A549 (cell line): ENCODE results near the gene TENT5A. TPM values are rescaled to one million over a fixed set of nuclear protein-coding genes. Genes with fewer than 3 reads are reported as not detected.

Source experiments
- ATAC-seq, 2 experiments: fragments of 200-7000 bp in 1 of 2; fragments of >200 bp in 1 of 2; cut with Nextera tagmentation in 1 of 2; cut with Tn5 transposase in 1 of 2; 3 replicates each; pipeline versions ENCODE4 v1.8.0 to v1.9.1; 2018 to 2020; ENCODE audit warnings: mild to moderate bottlenecking in 1 of 2, moderate library complexity in 1 of 2
- CTCF ChIA-PET: fragments of 300-600 bp; sonication (Branson Sonifier 250); formaldehyde crosslinking; extraction: SDS; loops from one replicate; lab custom pipeline; 2021; ENCODE audit warnings: antibody characterized with exemption, inconsistent platforms; lab: Yijun Ruan, JAX
- POLR2A ChIA-PET: fragments of 350-600 bp; formaldehyde crosslinking; extraction: SDS; loops from one replicate; lab custom pipeline; 2021; ENCODE audit warnings: antibody characterized with exemption, inconsistent platforms; lab: Yijun Ruan, JAX
- DNase-seq, 2 experiments: peaks; one replicate each; pipeline versions ENCODE4 v3.0.0 to v3.0.0-alpha.2; 2011 to 2016; ENCODE audit warnings: low read depth in 1 of 2, low spot score in 1 of 2
- FAIRE-seq: peaks from 2 replicates; lab custom pipeline; 2011; peaks lifted over from hg19 to GRCh38; lab: Jason Lieb, UNC
- H3K27ac ChIP-seq, 2 experiments: fragments of >200 bp; sonication (Bioruptor Twin); formaldehyde crosslinking; 3 replicates each; pipeline ENCODE4 v1.5.1; 2016 to 2017
- H3K4me1 ChIP-seq: fragments of >200 bp; sonication (Bioruptor Twin); formaldehyde crosslinking; 3 replicates; pipeline ENCODE4 v1.6.1; 2016
- H3K4me2 ChIP-seq: fragments of >200 bp; sonication (Bioruptor Twin); formaldehyde crosslinking; 3 replicates; pipeline ENCODE4 v1.6.1; 2016
- H3K4me3 ChIP-seq: fragments of >200 bp; sonication (Bioruptor Twin); formaldehyde crosslinking; 3 replicates; pipeline ENCODE4 v1.5.1; 2016
- H3K9me3 ChIP-seq: fragments of >200 bp; sonication (Bioruptor Twin); formaldehyde crosslinking; 3 replicates; pipeline ENCODE4 v1.6.1; 2016
- CBX8 ChIP-seq: fragments of 200-600 bp; sonication (generic); IDR thresholded peaks from 2 replicates; pipeline ENCODE4 v1.6.1; 2016
- CHD2 ChIP-seq: fragments of 150-350 bp; IDR thresholded peaks from 2 replicates; pipeline ENCODE4 v1.6.1; 2014; ENCODE audit warnings: low read length; ENCODE audit not compliant: partially characterized antibody
- EP300 ChIP-seq, 2 experiments: fragments of >200 bp; sonication (Bioruptor Twin); formaldehyde crosslinking; IDR thresholded peaks; 2 replicates in 1 of 2; 3 replicates in 1 of 2; pipeline ENCODE4 v1.6.1; 2016 to 2017
- ESRRA ChIP-seq: fragments of 150-350 bp; IDR thresholded peaks from 2 replicates; pipeline ENCODE4 v1.6.1; 2014; ENCODE audit warnings: mild to moderate bottlenecking, low read length, borderline replicate concordance
- HDAC2 ChIP-seq: fragments of 200-600 bp; sonication (generic); IDR thresholded peaks from 2 replicates; pipeline ENCODE4 v1.6.1; 2016
- KDM5A ChIP-seq: fragments of 200-600 bp; sonication (generic); IDR thresholded peaks from 2 replicates; pipeline ENCODE4 v1.6.1; 2016; ENCODE audit warnings: antibody characterized with exemption, mild to moderate bottlenecking
- MAZ ChIP-seq: fragments of 150-350 bp; IDR thresholded peaks from 2 replicates; pipeline ENCODE4 v1.6.1; 2014; ENCODE audit warnings: antibody characterized with exemption, low read depth, low read length, borderline replicate concordance
- NR3C1 ChIP-seq: fragments of >200 bp; sonication (Bioruptor Twin); formaldehyde crosslinking; IDR thresholded peaks from 3 replicates; pipeline ENCODE4 v1.6.1; 2017
- PHF8 ChIP-seq: fragments of 200-600 bp; sonication (generic); IDR thresholded peaks from 2 replicates; pipeline ENCODE4 v1.6.1; 2016; ENCODE audit warnings: low read depth, mild to moderate bottlenecking, antibody characterized with exemption, moderate library complexity, borderline replicate concordance
- POLR2A ChIP-seq: IDR thresholded peaks from 2 replicates; pipeline ENCODE4 v1.6.1; 2012; ENCODE audit warnings: mild to moderate bottlenecking, low read length
- RARB ChIP-seq: fragments of 250-450 bp; sonication (Bioruptor Pico); IDR thresholded peaks from 2 replicates; pipeline ENCODE4 v1.8.0; 2021; ENCODE audit warnings: mild to moderate bottlenecking, moderate library complexity
- SMC3 ChIP-seq: fragments of >200 bp; sonication (Bioruptor Twin); formaldehyde crosslinking; IDR thresholded peaks from 3 replicates; pipeline ENCODE4 v1.6.1; 2018; ENCODE audit warnings: inconsistent platforms
- ZNF302 ChIP-seq: fragments of 250-450 bp; sonication (Bioruptor Pico); IDR thresholded peaks from 2 replicates; pipeline ENCODE4 v1.9.0; 2021; ENCODE audit warnings: inconsistent platforms, mild to moderate bottlenecking, moderate library complexity
- WGBS: methylation state at CpG from one replicate; pipeline ENCODE4 v1.1.6; 2017; ENCODE audit errors: missing lambda C conversion rate; 5-methylcytosine and 5-hydroxymethylcytosine counted together
- polyA plus RNA-seq, 4 experiments: library from polyadenylated mRNA; depleted of rRNA in 3 of 4; stranded (reverse); fragments of >200 nt; fragmentation: RNase III in 1 of 4; extraction: RNeasy Plus Mini Kit Qiagen cat#74134 plus additional on column Dnase treatment in 1 of 4; gene quantifications; 2 replicates in 3 of 4; 3 replicates in 1 of 4; pipeline ENCODE4 v1.2.3, GENCODE V29; 2011 to 2017
- TF ChIP-seq, protein P1 (sequence below): fragments of >200 bp; sonication (Bioruptor Twin); formaldehyde crosslinking; IDR thresholded peaks from 2 replicates; pipeline ENCODE4 v1.6.1; 2016
- TF ChIP-seq, protein P2 (sequence below): IDR thresholded peaks from 2 replicates; pipeline ENCODE4 v1.6.1; 2012
- TF ChIP-seq, protein P3 (sequence below): IDR thresholded peaks from 2 replicates; pipeline ENCODE4 v1.6.1; 2012; ENCODE audit warnings: low read depth, borderline replicate concordance
- TF ChIP-seq, protein P4 (sequence below): fragments of 200-600 bp; sonication (generic); IDR thresholded peaks from 2 replicates; pipeline ENCODE4 v1.6.1; 2016; ENCODE audit warnings: antibody characterized with exemption, mild to moderate bottlenecking, moderate library complexity
- TF ChIP-seq, protein P5 (sequence below): fragments of >200 bp; sonication (Bioruptor Twin); formaldehyde crosslinking; IDR thresholded peaks from 3 replicates; pipeline ENCODE4 v1.6.1; 2016
- TF ChIP-seq, protein P6 (sequence below): fragments of >200 bp; sonication (Bioruptor Twin); formaldehyde crosslinking; IDR thresholded peaks from 3 replicates; pipeline ENCODE4 v1.5.1; 2016

TENT5A gene
- polyA plus RNA-seq, 2 of the 4 experiments (the other 2 are of a cell fraction) = 1.1 to 1.8 TPM

DNA sequence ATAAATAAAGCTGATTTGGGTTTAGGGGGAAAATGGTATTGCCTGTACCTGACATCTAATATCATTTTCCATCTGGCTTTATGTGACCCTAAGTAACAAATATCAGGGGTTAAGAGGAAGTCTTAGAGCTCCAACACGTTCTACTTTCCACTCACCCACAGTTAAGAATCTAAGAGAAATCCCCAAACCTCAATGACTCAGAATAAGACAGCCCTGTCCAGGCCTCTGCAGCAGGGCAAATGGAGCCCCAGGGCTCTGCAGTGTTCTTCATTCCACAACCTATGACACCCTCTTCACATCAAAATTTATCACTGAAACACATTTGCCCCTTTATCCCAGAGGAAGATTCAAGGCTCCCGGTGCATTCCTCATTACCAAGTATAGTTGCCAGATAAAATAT lies 20.3 kb upstream of the TENT5A start:
- FAIRE-seq (no peak), ATAC-seq (no peak), DNase-seq (no peak)
- TF ChIP-seq RARB = no peak
- Histone ChIP-seq H3K9me3 (no peaks in the 10 kb centered on the region), H3K4me2 (no peak overlapping the region), H3K4me1 (peaks cover 14% of the 10 kb centered on the region), H3K27ac (no peak overlapping the region), H3K4me3 (no peak overlapping the region)
- POLR2A ChIA-PET = no interaction called here
- CTCF ChIA-PET = no interaction called here
- 55% methylated on average over 2 of the region's 2 CpGs for WGBS

DNA sequence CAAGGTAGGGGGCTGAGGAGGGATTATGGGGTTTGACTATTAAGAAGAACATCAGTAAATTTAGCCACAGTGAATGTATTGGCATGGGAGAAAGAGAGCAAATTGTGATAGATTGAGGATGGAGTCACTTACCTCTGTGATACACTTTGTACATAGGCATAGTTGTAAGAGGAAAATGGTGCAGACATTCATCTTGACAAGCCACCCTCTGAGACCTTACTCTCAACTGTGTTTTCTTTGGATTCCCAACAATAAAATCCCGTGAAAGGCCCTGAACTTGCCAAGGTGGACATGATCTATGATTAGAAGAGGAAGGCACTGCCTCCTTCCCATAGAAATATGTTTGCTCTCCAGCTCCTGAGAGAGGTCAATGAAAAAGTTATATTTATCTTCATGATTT lies 18.6 kb upstream of the TENT5A start:
- FAIRE-seq (no peak), ATAC-seq (no peak), DNase-seq (no peak)
- H3K27ac ChIP-seq = no peak overlapping the region
- H3K4me2 ChIP-seq = no peak overlapping the region
- TF ChIP-seq, protein P1, sequence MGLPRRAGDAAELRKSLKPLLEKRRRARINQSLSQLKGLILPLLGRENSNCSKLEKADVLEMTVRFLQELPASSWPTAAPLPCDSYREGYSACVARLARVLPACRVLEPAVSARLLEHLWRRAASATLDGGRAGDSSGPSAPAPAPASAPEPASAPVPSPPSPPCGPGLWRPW = no peak
- TF ChIP-seq HDAC2 (no peak), PHF8 (no peak), CBX8 (no peak), EP300 (IDR thresholded peaks at IDR 0.05) (no peak), SMC3 (no peak), ZNF302 (no peak), POLR2A (no peak), MAZ (no peak), CHD2 (no peak), KDM5A (no peak), ESRRA (no peak), NR3C1 (no peak)
- TF ChIP-seq, protein P2, sequence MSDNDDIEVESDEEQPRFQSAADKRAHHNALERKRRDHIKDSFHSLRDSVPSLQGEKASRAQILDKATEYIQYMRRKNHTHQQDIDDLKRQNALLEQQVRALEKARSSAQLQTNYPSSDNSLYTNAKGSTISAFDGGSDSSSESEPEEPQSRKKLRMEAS = no peak
- TF ChIP-seq, protein P3, sequence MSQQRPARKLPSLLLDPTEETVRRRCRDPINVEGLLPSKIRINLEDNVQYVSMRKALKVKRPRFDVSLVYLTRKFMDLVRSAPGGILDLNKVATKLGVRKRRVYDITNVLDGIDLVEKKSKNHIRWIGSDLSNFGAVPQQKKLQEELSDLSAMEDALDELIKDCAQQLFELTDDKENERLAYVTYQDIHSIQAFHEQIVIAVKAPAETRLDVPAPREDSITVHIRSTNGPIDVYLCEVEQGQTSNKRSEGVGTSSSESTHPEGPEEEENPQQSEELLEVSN = no peak
- TF ChIP-seq, protein P4, sequence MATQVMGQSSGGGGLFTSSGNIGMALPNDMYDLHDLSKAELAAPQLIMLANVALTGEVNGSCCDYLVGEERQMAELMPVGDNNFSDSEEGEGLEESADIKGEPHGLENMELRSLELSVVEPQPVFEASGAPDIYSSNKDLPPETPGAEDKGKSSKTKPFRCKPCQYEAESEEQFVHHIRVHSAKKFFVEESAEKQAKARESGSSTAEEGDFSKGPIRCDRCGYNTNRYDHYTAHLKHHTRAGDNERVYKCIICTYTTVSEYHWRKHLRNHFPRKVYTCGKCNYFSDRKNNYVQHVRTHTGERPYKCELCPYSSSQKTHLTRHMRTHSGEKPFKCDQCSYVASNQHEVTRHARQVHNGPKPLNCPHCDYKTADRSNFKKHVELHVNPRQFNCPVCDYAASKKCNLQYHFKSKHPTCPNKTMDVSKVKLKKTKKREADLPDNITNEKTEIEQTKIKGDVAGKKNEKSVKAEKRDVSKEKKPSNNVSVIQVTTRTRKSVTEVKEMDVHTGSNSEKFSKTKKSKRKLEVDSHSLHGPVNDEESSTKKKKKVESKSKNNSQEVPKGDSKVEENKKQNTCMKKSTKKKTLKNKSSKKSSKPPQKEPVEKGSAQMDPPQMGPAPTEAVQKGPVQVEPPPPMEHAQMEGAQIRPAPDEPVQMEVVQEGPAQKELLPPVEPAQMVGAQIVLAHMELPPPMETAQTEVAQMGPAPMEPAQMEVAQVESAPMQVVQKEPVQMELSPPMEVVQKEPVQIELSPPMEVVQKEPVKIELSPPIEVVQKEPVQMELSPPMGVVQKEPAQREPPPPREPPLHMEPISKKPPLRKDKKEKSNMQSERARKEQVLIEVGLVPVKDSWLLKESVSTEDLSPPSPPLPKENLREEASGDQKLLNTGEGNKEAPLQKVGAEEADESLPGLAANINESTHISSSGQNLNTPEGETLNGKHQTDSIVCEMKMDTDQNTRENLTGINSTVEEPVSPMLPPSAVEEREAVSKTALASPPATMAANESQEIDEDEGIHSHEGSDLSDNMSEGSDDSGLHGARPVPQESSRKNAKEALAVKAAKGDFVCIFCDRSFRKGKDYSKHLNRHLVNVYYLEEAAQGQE = no peak
- TF ChIP-seq, protein P5, sequence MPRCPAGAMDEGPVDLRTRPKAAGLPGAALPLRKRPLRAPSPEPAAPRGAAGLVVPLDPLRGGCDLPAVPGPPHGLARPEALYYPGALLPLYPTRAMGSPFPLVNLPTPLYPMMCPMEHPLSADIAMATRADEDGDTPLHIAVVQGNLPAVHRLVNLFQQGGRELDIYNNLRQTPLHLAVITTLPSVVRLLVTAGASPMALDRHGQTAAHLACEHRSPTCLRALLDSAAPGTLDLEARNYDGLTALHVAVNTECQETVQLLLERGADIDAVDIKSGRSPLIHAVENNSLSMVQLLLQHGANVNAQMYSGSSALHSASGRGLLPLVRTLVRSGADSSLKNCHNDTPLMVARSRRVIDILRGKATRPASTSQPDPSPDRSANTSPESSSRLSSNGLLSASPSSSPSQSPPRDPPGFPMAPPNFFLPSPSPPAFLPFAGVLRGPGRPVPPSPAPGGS = no peak
- TF ChIP-seq, protein P6, sequence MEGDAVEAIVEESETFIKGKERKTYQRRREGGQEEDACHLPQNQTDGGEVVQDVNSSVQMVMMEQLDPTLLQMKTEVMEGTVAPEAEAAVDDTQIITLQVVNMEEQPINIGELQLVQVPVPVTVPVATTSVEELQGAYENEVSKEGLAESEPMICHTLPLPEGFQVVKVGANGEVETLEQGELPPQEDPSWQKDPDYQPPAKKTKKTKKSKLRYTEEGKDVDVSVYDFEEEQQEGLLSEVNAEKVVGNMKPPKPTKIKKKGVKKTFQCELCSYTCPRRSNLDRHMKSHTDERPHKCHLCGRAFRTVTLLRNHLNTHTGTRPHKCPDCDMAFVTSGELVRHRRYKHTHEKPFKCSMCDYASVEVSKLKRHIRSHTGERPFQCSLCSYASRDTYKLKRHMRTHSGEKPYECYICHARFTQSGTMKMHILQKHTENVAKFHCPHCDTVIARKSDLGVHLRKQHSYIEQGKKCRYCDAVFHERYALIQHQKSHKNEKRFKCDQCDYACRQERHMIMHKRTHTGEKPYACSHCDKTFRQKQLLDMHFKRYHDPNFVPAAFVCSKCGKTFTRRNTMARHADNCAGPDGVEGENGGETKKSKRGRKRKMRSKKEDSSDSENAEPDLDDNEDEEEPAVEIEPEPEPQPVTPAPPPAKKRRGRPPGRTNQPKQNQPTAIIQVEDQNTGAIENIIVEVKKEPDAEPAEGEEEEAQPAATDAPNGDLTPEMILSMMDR = no peak
- POLR2A ChIA-PET = interaction anchor here (0.6 kb wide), 1 partner anchor 15 kb away, joined by 4 read pairs; no protein-coding TSS in a partner anchor
- 50% methylated on average over 1 of the region's 1 CpG for WGBS
- CTCF ChIA-PET = no interaction called here
- H3K9me3 ChIP-seq = no peaks in the 10 kb centered on the region
- no peak overlapping the region for H3K4me3 ChIP-seq
- H3K4me1 ChIP-seq = peaks cover 29% of the 10 kb centered on the region
